ENCODE measurements around the gene GRIN2C.

The GRIN2C gene

GRCh38 chr17:74821655-74822334 lies 37.9 kb downstream of the GRIN2C start:
- DNase-seq (ENCODE audit: low read depth in 2 of 2) = no peak

GRCh38 chr17:74819801-74820436 lies 39.8 kb downstream of the GRIN2C start:
- no peak for DNase-seq (ENCODE audit: low read depth in 2 of 2)

DNA sequence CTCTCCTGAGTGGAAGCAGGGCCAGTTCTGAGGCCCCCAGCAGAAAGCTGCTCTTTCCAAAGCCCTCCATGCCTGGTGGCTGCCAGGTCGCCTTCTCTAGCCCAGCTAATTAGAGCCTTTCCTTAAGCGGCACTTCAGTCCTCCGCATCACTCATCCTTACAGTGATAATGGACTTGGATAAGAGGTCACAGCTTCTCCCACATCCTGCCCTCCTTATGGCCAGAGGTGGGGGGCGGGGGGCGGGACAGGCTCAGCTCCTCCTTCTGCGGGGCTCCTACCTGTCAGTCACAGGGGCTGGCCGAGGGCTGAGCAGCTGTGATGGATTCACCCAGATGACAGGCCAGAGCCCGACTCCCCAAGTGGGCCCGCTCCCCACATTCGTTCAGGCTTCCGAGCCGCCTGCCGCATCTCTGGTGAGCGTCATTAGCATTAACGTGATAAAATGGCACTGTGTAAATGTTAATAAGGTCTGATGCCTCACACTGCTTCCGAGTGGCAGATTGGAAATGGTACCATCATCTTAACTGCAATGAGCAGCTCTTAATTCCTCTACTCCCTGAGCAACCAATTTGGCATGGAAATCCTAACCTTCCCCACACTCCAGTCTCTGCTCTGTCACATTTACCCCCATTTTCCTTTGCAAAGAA lies 41.3 kb downstream of the GRIN2C start:
- DNase-seq (ENCODE audit: low read depth in 2 of 2) = no peak

DNA sequence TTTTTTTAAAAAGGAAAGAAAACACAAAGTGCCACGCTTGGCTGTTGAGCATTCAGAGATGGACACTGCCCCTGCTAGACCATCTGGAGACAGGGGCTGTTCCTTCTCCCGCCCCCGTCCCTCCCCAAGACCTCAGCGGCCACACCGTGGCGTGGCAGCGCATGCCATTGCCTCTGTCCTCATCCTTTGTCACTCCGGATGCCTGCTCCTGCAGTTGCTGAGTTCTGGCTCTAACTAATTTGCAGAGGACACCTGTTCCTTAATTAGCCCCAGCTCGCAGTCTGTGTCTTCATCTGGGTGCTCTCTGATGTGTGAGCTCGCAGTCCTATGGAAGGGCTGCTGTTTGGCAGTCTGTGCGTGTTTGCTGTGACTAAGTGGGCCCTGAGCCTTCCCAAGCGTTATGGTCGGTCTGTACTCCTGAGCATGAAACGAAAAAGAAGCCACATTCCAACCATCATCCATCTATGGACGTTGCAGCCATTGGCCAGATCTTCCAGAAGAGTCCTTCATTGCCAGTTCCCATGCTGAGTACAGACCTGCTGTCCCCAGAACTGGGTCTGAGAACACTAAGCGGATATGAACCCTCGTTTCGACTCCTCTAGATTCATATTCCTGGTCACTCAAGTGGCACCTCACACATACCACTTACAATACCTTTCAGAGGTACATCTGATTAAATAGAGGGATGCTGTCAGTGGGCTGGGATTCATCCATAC lies 42.6 kb downstream of the GRIN2C start:
- no peak for DNase-seq (ENCODE audit: low read depth in 2 of 2)

GRCh38 chr17:74815550-74816370 lies 43.9 kb downstream of the GRIN2C start:
- DNase-seq (ENCODE audit: low read depth in 2 of 2) = no peak

DNA sequence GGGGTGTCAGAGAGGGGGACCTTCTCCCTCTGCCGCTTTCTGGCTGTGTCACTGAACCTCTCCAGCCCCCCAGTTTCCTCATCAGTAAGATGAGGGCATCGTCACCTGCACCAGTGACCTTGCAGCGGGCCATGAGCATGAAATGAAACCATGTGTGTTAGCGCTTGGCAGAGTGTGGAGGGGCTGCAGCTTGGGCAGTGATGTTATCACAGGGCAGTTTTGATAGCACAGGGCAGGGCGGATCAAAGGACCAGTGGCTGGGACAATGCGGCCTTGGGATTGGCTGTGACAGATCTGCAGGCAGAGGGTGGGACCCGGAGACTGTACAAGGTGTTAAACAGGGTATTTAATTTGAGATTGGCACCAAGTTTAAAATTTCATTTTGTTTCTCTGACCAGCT lies 44.6 kb downstream of the GRIN2C start:
- no peak for DNase-seq (ENCODE audit: low read depth in 2 of 2)

DNA sequence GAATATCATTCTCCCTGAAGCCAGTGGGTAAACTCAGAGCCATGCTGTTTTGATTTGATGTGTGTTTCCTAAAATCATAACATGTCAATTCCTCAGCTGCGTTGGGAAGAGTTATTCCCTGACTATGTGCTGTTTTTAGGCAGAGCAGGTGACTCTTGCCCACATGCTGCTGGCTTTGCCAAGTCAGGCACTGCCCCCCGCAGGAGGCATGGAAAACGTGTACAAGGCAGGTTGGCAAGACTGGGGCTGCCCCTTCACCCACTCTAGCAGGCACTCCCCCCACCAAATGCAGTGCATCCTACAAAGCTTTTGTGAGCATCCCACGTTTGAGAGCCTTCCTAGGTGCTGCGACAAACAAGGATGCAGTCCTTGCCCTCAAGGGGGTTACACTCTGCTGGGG lies 45.2 kb downstream of the GRIN2C start:
- no peak for DNase-seq (ENCODE audit: low read depth in 2 of 2)

DNA sequence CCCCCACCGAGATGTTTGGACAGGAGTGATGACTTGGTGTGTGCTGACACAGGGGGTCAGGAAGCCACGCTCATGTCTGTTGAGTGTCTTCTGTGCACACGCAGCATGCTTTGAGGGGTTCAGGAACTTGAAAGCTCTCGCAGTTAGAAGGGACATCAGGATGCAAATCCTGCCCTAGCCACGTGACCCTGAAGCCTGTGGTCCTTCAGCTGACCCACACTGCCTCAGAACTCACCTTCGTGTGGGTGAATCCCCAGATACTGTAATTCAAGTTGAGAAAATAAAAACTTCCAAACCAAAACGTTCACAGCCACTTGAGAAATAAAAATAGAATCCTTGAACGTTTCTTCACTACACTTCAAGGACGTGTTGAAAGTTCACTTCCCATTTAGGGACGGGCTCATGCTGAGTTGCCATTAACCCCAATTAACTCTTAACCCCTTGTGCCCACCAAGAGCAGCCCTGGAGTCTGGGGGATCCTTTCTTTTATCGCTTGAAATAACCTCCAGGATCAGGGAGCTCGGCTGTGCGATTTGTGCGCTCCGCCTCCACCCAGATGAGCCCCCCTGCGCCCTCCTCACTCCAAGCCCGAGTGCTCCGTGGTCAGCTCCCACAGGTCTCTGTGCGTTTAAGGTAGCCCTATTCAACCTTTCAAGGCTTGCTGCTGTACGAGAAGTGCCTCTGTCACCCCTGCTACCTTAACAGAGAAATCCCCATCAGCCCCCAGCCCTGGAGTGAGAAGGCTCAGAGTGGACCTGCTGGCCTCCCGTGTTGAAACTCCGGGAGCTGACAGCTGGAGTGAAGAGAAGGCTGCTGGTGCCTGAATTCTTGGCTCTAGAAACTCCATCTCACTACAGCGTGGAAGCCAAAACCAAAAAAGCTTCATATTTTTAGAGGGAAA lies 47.3 kb downstream of the GRIN2C start:
- DNase-seq (ENCODE audit: low read depth in 2 of 2) = no peak

- DNase-seq (ENCODE audit: low read depth in 2 of 2) = no peak
These were observed 48.8 kb downstream of the GRIN2C start for GRCh38 chr17:74810699-74811485.

- DNase-seq (ENCODE audit: low read depth in 2 of 2) = no peak
These were observed 50.8 kb downstream of the GRIN2C start for GRCh38 chr17:74808714-74809430.

- no peak for DNase-seq (ENCODE audit: low read depth in 2 of 2)
These were observed 51.8 kb downstream of the GRIN2C start for GRCh38 chr17:74807925-74808324.

- DNase-seq (ENCODE audit: low read depth in 2 of 2) = no peak
These were observed 52.2 kb downstream of the GRIN2C start for GRCh38 chr17:74807441-74807840.

GRCh38 chr17:74806334-74806733 lies 53.4 kb downstream of the GRIN2C start:
- DNase-seq (ENCODE audit: low read depth in 2 of 2) = no peak

DNA sequence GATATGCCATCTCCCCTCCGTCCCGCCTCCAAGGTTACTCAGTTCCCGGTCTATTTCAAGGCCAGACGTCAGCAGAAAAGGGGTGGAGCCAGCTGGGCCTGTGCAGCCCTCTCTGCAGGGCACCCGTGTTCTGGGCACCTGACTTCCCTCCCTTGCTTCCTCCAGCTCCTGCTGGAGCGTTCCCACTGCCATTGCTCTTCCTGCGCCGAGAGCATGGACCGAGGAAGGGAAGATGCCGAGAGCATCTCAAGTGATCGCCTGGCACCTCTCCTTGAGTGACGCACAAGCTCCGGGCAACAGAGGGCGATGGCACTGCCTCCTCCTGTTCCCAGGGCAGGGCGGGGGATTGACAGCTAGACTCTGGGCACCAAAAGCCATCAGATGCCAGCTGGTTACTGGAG lies 54.1 kb downstream of the GRIN2C start:
- DNase-seq (ENCODE audit: low read depth in 2 of 2) = no peak

GRCh38 chr17:74804683-74805082 lies 55.0 kb downstream of the GRIN2C start:
- DNase-seq (ENCODE audit: low read depth in 2 of 2) = no peak

- DNase-seq (ENCODE audit: low read depth in 2 of 2) = no peak
These were observed 55.7 kb downstream of the GRIN2C start for GRCh38 chr17:74803971-74804370.

- DNase-seq (ENCODE audit: low read depth in 2 of 2) = no peak
These were observed 56.2 kb downstream of the GRIN2C start for GRCh38 chr17:74803388-74803930.

- no peak for DNase-seq (ENCODE audit: low read depth in 2 of 2)
These were observed 57.8 kb downstream of the GRIN2C start for GRCh38 chr17:74801896-74802295.

DNA sequence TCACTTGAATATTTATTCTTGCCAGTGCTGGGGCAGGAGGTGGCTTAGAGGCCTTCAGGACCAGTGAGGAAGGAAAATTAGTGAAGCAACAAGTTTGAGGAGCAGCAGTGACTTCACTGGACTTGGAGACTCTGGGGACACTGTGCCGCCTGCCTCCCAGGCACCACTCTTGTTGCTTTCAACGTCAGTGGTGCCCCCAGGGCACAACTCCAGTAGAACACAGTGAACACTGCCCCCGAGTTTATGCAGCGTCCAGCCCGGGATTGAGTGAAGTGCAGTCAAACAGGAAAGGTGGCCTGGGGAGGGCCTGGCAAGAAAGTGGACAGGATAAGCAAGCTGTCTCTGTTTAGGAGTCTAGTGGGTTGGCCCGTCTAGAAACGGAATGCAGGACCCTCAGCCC lies 59.2 kb downstream of the GRIN2C start:
- no peak for DNase-seq (ENCODE audit: low read depth in 2 of 2)
